ENCODE measurements around the gene S100A4.

GRCh38 chr1:153527683-153528040 lies 17.9 kb downstream of the S100A4 start:
- no peak for TF ChIP-seq CTCF (IDR thresholded peaks at IDR 0.05; ENCODE audit: insufficient read depth, low read length)
- TF ChIP-seq GABPA (IDR thresholded peaks at IDR 0.05; ENCODE audit: low read depth) = no peak
